ENCODE measurements around the gene VIT.

DNA sequence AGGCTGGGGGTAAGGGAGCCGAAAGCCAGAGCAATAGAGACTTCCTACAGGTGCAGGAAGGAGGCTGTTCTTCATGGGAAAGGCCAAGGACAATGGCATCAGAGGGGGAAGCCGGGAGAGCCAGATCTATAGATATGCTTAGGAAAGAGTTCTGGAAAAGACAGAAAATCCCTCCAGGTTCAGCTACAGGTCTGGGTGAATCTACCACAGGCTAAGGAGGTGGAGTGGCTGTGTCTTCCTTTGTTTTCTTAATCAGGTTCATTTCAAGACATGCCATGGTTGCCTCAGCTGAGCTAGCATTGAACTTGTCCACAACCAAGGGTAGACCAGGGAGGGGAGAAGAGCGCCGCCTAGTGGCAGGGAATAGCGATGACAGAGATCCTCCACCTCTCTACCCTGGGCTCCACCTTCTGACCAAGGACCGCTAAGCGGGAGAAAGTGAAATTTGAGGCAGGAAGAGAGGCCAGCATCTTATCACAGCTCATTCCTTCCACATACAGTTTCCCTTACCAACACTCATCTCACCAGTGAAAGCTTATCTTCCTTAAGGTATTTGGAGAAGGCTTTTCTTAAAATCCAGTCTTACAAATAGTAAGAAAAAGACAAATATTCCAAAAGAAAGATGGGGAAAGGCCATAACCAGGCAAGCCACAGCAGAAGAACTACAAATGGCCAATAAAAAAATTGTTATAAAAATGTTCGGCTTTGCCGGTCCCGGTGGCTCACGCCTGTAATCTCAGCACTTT, 74.2 kb downstream of the VIT start:
- no peak for TF ChIP-seq CTCF (IDR thresholded peaks at IDR 0.05)
- no peak for TF ChIP-seq EP300 (IDR thresholded peaks at IDR 0.05)
